Measurements from ENCODE around the gene PARP15.
"Not testable (repeated sequence)": the region's sequence is repeated elsewhere in the genome, so short reads cannot be mapped to it uniquely, and the experiment has no call there.

The PARP15 gene

GRCh38 chr3:122619040-122619439, 41.6 kb downstream of the PARP15 start:
- DNase-seq (ENCODE audit: low read depth): no peak

GRCh38 chr3:122620399-122620798, 42.9 kb downstream of the PARP15 start:
- no peak for DNase-seq (ENCODE audit: low read depth)

GRCh38 chr3:122621112-122621511, 43.7 kb downstream of the PARP15 start:
- no peak for DNase-seq (ENCODE audit: low read depth)

- DNase-seq (ENCODE audit: low read depth): no peak
Measured at GRCh38 chr3:122623031-122623829, 45.8 kb downstream of the PARP15 start.

GRCh38 chr3:122626515-122627180, 49.2 kb downstream of the PARP15 start:
- DNase-seq (ENCODE audit: low read depth): no peak

- no peak for DNase-seq (ENCODE audit: low read depth)
Measured at GRCh38 chr3:122627301-122627700, 49.9 kb downstream of the PARP15 start.

GRCh38 chr3:122628567-122628966, 51.1 kb downstream of the PARP15 start:
- DNase-seq (ENCODE audit: low read depth): no peak

GRCh38 chr3:122629763-122630162, 52.3 kb downstream of the PARP15 start:
- DNase-seq (ENCODE audit: low read depth): no peak

GRCh38 chr3:122635789-122636188, 58.3 kb downstream of the PARP15 start:
- DNase-seq (ENCODE audit: low read depth): no peak

- DNase-seq (ENCODE audit: low read depth): no peak
Measured at GRCh38 chr3:122636697-122637096, 59.2 kb downstream of the PARP15 start.

GRCh38 chr3:122640437-122640999, 63.1 kb downstream of the PARP15 start:
- DNase-seq (ENCODE audit: low read depth): no peak

- DNase-seq (ENCODE audit: low read depth): no peak
Measured at GRCh38 chr3:122642935-122643334, 65.5 kb downstream of the PARP15 start.

GRCh38 chr3:122646146-122646988, 68.9 kb downstream of the PARP15 start:
- DNase-seq (ENCODE audit: low read depth): no peak

- DNase-seq (ENCODE audit: low read depth): not testable (repeated sequence)
Measured at GRCh38 chr3:122651233-122651907, 73.9 kb downstream of the PARP15 start.

- DNase-seq (ENCODE audit: low read depth): not testable (repeated sequence)
Measured at GRCh38 chr3:122651962-122652361, 74.5 kb downstream of the PARP15 start.

GRCh38 chr3:122658336-122658735, 80.9 kb downstream of the PARP15 start:
- not testable (repeated sequence) for DNase-seq (ENCODE audit: low read depth)

- DNase-seq (ENCODE audit: low read depth): no peak
Measured at GRCh38 chr3:122660297-122660974, 83.0 kb downstream of the PARP15 start.

- DNase-seq (ENCODE audit: low read depth): no peak
Measured at GRCh38 chr3:122661633-122662032, 84.2 kb downstream of the PARP15 start.

- no peak for DNase-seq (ENCODE audit: low read depth)
Measured at GRCh38 chr3:122662505-122662904, 85.1 kb downstream of the PARP15 start.

- DNase-seq (ENCODE audit: low read depth): no peak
Measured at GRCh38 chr3:122665226-122665786, 87.9 kb downstream of the PARP15 start.

GRCh38 chr3:122665881-122666280, 88.4 kb downstream of the PARP15 start:
- no peak for DNase-seq (ENCODE audit: low read depth)

Measured in stimulated activated CD8-positive, alpha-beta memory T cell treated with anti-CD3 and anti-CD28 coated beads, Interleukin-12 subunit alpha, Interleukin-12 subunit beta, amount 100 ng/mL, for 4 hours (primary cell).